ENCODE measurements around the gene USP21.

- no peak for TF ChIP-seq EZH2 (IDR thresholded peaks at IDR 0.05; ENCODE audit: insufficient read depth, poor library complexity, severe bottlenecking)
- TF ChIP-seq EZH2phosphoT487 (IDR thresholded peaks at IDR 0.05; ENCODE audit: insufficient read depth, low read depth): no peak
Observed at GRCh38 chr1:161191971-161192370, 32.7 kb downstream of the USP21 start.
